Osteocyte (in vitro differentiated cells): Measurements from ENCODE around the gene SOBP. TPM values are rescaled to one million over a fixed set of nuclear protein-coding genes. Genes with fewer than 3 reads are reported as not detected.

Source experiments
- DNase-seq: peaks from one replicate; pipeline ENCODE4 v3.0.0; 2021; ENCODE audit warnings: mixed read lengths; ENCODE audit not compliant: unreplicated experiment; ENCODE audit errors: extremely low spot score
- H3K27ac Mint-ChIP-seq: one replicate; pipeline ENCODE4 v1.8.0; 2021; ENCODE audit warnings: mild to moderate bottlenecking, mixed read lengths; ENCODE audit not compliant: unreplicated experiment
- H3K27me3 Mint-ChIP-seq: one replicate; pipeline ENCODE4 v1.8.0; 2021; ENCODE audit warnings: mixed read lengths; ENCODE audit not compliant: unreplicated experiment
- H3K36me3 Mint-ChIP-seq: one replicate; pipeline ENCODE4 v1.8.0; 2021; ENCODE audit warnings: mixed read lengths; ENCODE audit not compliant: unreplicated experiment
- H3K4me1 Mint-ChIP-seq: one replicate; pipeline ENCODE4 v1.8.0; 2021; ENCODE audit warnings: mixed read lengths; ENCODE audit not compliant: unreplicated experiment
- H3K4me3 Mint-ChIP-seq: one replicate; pipeline ENCODE4 v1.8.0; 2021; ENCODE audit warnings: mild to moderate bottlenecking, moderate library complexity, mixed read lengths; ENCODE audit not compliant: unreplicated experiment
- H3K9me3 Mint-ChIP-seq: one replicate; pipeline ENCODE4 v1.8.0; 2021; ENCODE audit warnings: mixed read lengths; ENCODE audit not compliant: unreplicated experiment
- CTCF ChIP-seq: fragments of 200-600 bp; sonication (generic); IDR thresholded peaks from 2 replicates; pipeline ENCODE4 v1.5.0; 2021; ENCODE audit warnings: antibody characterized with exemption, mild to moderate bottlenecking, moderate library complexity
- total RNA-seq: library from RNA; stranded (reverse); gene quantifications from 2 replicates; pipeline ENCODE4 v1.2.1, GENCODE V29; 2021

SOBP gene
- total RNA-seq, 1 donor from 2014 or later: 7.4 TPM

- H3K27me3 Mint-ChIP-seq: no peaks in the 10 kb centered on the region
- no peaks in the 10 kb centered on the region for H3K9me3 Mint-ChIP-seq
- DNase-seq: no peak
- TF ChIP-seq CTCF: no peak
- no peaks in the 10 kb centered on the region for H3K36me3 Mint-ChIP-seq
- no peak overlapping the region for H3K27ac Mint-ChIP-seq
- peaks cover under 1% of the 10 kb centered on the region for H3K4me1 Mint-ChIP-seq
- H3K4me3 Mint-ChIP-seq: no peak overlapping the region
These were observed 132.4 kb downstream of the SOBP start for GRCh38 chr6:107622269-107622668.

GRCh38 chr6:107624050-107624449 lies 134.1 kb downstream of the SOBP start:
- Mint-ChIP-seq H3K9me3 (no peaks in the 10 kb centered on the region), H3K36me3 (no peaks in the 10 kb centered on the region), H3K27ac (no peak overlapping the region), H3K4me3 (no peak overlapping the region), H3K4me1 (peaks cover 7% of the 10 kb centered on the region), H3K27me3 (no peaks in the 10 kb centered on the region)
- no peak for DNase-seq
- TF ChIP-seq CTCF: no peak

- Mint-ChIP-seq H3K4me3 (no peak overlapping the region), H3K4me1 (peaks cover 7% of the 10 kb centered on the region)
These were observed 134.6 kb downstream of the SOBP start for GRCh38 chr6:107624541-107624940.

GRCh38 chr6:107625264-107625663 lies 135.3 kb downstream of the SOBP start:
- Mint-ChIP-seq H3K27ac (no peak overlapping the region), H3K4me3 (no peak overlapping the region), H3K4me1 (peaks cover 7% of the 10 kb centered on the region), H3K9me3 (no peaks in the 10 kb centered on the region), H3K36me3 (no peaks in the 10 kb centered on the region), H3K27me3 (no peaks in the 10 kb centered on the region)
- no peak for DNase-seq
- TF ChIP-seq CTCF: no peak

More at GRCh38 chr6:107624541-107624940, 134.6 kb downstream of the SOBP start:
- no peak for TF ChIP-seq CTCF
- Mint-ChIP-seq H3K36me3 (no peaks in the 10 kb centered on the region), H3K27ac (no peak overlapping the region), H3K27me3 (no peaks in the 10 kb centered on the region), H3K9me3 (no peaks in the 10 kb centered on the region)
- DNase-seq: no peak

- H3K4me3 Mint-ChIP-seq: no peak overlapping the region
- no peak for DNase-seq
- peaks cover 7% of the 10 kb centered on the region for H3K4me1 Mint-ChIP-seq
- TF ChIP-seq CTCF: no peak
- H3K36me3 Mint-ChIP-seq: no peaks in the 10 kb centered on the region
- H3K27me3 Mint-ChIP-seq: peaks cover 2% of the 10 kb centered on the region
- no peak overlapping the region for H3K27ac Mint-ChIP-seq
- no peaks in the 10 kb centered on the region for H3K9me3 Mint-ChIP-seq
These were observed 136.7 kb downstream of the SOBP start for GRCh38 chr6:107626645-107627044.
